Iris pigment epithelial cell (primary cell): ENCODE results near the gene DGCR8.

Experiments used
- DNase-seq: peaks from one replicate; pipeline ENCODE4 v3.0.0-alpha.2; 2011; ENCODE audit warnings: low read depth

The DGCR8 gene

GRCh38 chr22:20079745-20080444 is at the start of gene DGCR8:
DGCR8 (plus strand) TSS chr22:20080241; CDS start chr22:20085964, 5,723 bp downstream.
- peak; percentile 92 for DNase-seq

GRCh38 chr22:20031732-20032406 is 48.2 kb upstream of the DGCR8 start:
- DNase-seq, result no peak

- no peak for DNase-seq
Measured at GRCh38 chr22:20032407-20032991, 47.5 kb upstream of the DGCR8 start.

GRCh38 chr22:20033045-20033706 is 46.9 kb upstream of the DGCR8 start:
- no peak for DNase-seq

- no peak for DNase-seq
Measured at GRCh38 chr22:20034143-20034542, 45.9 kb upstream of the DGCR8 start.

DNA sequence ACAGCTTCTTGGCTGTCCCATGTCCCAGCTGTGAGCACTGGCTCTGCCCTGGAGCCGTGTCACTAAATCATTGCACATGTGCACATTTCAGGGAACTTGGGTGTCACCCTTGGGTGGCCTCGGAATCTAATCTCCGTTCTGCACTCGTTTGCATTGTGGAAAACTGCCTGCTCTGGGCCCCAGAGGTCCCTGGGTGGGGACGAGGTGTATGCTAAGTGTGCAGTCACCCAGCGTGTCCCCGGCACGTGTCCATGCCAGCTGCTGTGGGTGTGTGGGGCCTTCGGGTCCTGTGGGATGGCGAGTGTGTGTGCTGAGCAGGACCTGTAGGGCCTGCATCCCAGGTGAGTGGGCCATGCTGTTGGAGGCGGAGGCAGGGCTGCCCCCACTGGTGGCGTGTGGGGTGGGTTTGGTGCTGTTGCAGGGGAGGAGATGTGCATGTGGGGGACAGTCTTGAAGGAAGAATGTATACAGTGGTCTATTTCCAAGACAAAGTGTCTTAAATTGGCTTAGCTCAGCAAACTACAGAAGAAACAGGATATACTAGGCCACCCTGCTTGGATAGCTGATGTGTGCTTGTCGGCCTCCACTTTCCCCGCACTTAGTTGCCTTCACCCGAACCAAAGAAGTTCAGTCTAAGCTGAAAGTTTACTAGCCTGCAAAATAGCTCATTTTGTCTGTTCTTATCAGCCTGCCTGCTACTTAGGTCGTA is 44.5 kb upstream of the DGCR8 start:
- DNase-seq, result no peak

- DNase-seq, result no peak
Measured at GRCh38 chr22:20036084-20036482, 44.0 kb upstream of the DGCR8 start.

DNA sequence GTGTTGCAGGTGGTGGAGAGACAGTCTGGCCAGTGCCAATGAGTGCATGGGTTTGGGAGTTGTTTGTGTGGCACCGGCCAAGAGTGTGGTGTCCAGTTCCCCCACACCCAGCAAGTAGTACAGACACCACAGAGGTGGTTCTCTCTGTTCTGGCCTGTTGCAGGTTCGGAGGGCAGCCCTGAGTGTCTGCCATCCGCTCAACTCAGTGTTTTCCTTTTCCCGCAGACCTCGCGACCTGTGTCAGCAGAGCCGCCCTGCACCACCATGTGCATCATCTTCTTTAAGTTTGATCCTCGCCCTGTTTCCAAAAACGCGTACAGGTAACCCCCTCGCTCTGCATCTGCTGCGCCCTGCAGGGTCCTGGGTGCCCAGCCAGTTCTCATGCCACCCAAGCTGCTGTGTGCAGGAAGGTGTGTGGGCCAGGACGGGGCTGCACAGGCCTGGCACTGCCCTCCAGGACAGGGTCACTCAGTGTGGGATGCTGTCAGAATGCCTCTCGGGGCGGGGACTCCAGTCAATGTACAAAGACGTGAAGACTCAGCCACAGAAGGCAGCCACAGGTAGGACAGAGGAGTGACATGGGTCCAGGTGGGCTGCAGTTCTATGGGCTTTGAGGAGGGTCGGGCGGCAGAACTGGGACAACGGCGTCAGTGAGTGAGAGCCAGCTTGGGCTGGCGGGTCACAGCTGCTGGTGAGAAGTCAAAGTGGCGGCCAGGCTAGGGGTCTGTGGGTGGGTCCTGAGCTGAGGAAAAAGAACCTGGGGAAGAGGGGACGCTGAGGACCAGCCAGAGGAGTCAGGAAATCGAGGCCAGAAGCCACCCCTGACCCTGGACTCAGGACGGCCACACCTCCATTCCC is 43.3 kb upstream of the DGCR8 start:
- DNase-seq, result no peak

- DNase-seq, result no peak
Measured at GRCh38 chr22:20037419-20037818, 42.6 kb upstream of the DGCR8 start.

- no peak for DNase-seq
Measured at GRCh38 chr22:20038574-20038973, 41.5 kb upstream of the DGCR8 start.

DNA sequence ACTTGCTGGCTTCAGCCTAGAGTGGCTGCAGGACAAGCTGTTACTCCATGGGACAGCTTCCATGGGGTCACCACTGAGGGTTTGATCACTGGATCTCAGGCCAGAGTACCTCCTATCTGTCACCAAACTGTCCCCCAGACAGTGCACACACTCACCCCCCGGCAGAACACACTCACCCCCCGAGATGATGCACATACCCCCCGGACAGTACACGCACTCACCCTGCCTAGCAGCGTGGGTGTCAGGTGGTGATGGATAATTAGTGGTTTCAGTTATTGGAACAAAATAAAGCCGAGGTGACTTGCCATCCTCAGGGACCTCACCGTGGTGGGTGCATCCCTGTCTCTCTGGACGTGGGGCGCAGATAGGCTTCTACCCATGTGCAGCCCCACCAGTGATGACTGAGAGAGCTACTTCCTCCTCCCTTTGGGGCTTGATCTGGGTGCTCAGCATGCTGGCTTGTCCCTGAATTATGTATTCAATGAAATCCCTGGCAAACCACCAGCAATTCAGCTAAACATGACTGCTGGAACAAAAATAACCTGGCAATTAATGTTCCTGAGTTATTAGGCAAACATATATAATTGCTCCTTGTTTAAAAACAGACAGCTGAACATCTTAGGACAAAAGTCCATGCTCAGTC is 40.2 kb upstream of the DGCR8 start:
- DNase-seq, result no peak

DNA sequence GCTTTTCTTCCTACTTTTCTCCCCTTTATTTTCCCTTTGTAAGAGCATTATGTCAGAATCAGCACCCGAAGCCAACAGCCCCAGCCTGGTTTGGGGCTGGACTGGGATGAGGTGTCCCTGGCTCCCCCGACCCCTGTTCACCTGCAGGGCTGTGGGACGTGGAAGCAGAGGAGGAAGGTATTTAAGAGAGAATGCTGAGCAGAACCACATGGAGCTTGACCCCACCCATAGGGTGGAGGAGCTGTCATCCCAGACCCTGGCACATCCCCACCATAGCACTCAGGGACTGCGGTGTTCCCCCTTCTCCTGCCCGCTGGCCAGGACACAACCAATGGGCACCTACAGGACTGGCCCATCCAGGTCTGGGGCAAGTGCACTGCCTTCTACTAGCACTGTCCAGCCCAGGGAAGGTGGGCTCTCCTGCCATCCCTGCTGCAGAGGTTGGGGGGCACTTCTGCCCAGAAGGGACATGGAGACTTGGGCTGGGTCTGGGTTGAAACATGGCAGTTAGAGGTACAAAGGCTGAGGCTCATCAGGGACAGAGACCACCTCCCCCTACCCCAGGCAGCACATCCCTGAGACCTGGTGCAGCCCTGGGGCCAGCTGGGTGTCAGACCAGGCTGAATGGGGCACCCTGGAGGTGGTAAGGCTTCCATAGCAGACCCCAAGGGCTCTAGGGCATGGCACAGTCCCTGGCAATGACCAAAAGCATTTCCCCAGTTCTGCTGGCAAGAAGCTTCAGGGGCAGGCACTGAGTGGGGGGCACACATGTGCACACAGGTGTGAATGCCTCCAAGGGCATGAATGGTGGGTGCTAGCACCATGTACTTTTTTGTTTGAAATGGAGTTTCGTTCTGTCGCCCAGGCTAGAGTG is 39.5 kb upstream of the DGCR8 start:
- no peak for DNase-seq

DNA sequence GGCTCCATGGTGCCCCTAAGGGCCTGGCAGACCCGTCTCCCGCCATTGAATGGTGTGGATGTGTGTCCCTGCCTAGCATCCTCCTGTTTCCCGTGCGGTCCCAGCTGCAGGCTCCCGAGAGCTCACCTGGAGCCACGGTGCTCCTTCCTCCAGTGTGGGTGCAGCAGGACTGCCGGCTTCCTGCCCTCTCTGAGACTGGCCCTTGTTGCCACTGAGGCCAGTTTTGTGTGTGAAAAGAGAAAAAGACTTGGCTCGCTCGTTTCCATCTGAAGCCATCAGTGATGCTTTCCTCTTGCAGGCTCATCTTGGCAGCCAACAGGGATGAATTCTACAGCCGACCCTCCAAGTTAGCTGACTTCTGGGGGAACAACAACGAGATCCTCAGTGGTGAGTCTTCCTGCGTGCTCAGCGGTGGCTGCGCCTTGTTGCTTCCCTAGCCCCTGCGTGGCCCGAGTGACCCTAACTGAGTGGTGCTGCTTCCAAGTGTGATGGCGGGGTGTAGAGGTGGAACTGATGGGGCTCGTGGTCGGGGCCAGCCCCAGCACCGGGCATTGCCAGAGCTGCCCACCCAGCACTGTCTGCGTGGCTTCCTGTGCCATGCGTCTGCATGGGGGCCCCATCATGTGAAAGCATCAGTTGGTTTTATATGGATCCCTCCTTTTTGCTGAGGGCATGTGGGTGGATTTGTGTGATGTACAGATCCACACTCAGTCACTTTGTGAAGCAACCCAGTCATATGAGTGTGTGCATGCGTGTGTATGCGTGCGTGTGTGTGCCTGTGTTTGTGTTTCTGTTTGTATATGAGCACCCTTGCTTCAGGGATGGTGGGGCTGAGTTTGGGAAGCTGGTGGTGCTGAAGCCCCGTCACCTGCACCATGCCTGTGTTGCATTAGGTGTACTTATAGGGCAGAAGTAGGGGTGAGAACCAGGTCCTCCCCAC is 36.7 kb upstream of the DGCR8 start:
- no peak for DNase-seq

DNA sequence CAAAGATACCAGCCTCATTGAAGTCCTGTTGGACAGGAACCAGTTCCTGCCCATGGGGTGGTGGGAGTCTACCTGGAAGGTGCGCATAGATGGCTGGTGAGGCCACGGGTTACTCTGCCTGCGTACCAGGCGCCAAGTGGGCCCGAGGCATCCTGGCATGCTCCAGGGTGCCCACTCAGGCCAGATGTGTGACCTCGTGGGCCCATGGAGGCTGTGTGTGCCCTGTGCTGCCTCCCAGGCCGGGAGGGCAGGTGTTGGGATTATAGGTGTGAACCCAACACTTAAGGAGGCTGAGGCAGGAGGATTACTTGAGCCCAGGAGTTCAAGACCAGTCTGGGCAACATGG is 36.1 kb upstream of the DGCR8 start:
- DNase-seq, result no peak

DNA sequence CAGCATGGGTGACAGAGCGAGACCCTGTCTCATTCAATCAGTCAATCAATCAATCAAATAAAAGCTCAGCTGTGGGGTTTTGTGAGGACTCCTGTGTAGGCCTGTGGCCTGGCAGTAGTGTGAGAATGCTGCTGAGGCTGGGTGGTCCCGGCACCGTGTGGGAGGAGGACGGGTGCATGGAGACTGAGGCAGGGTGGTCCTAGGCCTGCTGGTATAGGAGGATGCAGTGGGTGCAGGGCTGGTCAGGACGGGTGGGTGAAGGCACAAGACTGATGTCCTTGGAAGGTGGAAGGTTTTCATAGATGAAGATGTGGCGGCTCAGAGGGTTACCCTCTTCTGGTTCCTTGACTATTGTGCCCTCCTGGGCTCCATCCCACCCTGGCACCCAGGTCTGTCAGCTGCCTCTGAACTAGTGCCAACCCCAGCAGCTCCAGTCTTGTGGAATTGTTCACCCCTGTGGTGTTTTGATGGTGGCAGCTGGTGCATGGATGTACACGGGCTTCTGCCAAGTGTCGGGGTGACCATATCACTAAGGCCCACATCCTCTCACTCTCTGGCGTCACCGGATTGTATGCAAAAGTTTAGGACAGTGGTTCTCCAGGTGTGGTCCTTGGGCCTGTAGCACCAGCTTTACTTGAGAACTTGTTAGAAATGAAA is 35.4 kb upstream of the DGCR8 start:
- no peak for DNase-seq

DNA sequence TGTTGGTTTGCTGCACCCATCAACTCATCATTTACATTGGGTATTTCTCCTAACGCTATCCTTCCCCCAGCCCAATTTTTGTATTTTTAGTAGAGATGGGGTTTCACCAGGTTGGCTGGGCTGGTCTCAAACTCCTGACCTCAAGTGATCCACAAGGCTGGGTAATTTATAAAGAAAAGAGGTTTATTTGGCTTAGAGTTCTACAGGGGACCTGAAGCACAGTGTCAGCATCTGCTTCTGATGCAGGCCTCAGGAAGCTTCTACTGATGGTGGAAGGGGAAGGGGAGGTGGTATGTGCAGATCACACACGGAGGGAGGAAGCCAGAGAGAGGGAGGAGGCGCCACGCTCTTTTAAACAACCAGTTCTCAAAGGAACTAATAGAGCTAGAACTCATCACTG is 33.3 kb upstream of the DGCR8 start:
- no peak for DNase-seq

- DNase-seq, result no peak
Measured at GRCh38 chr22:20051927-20052308, 28.1 kb upstream of the DGCR8 start.
